GM18519 (cell line): ENCODE data around the gene ITPR1.

ENCODE experiments used
- ATAC-seq: cut with Tn5 transposase; IDR thresholded peaks from one replicate; pipeline ENCODE4 v1.9.1; 2021; ENCODE audit warnings: mild to moderate bottlenecking, moderate library complexity; ENCODE audit not compliant: unreplicated experiment, low FRiP score

Gene ITPR1

GRCh38 chr3:4834403-4834866 is 341.3 kb downstream of the ITPR1 start:
- ATAC-seq, result peak; percentile 29

DNA sequence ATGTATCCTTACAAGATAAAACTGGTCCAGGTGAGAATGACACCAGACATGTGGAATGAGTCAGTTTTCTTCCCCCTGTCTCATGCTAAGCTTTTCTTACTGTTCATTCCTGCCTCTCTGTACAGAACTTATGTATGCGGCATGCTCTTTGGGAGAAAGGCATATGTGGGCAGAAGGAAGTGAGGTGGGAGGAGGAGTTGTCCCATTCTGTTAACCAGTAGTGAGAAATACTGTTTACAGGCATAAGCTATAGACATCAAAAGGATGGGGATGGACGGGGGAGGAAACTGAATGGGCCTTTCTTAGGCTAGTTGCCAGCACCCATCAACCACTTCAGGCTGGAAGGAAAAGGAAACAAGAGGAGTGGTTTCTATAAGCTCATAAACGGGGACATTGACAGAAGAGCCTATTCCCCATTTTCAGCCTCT is 342.5 kb downstream of the ITPR1 start:
- ATAC-seq, result no peak

DNA sequence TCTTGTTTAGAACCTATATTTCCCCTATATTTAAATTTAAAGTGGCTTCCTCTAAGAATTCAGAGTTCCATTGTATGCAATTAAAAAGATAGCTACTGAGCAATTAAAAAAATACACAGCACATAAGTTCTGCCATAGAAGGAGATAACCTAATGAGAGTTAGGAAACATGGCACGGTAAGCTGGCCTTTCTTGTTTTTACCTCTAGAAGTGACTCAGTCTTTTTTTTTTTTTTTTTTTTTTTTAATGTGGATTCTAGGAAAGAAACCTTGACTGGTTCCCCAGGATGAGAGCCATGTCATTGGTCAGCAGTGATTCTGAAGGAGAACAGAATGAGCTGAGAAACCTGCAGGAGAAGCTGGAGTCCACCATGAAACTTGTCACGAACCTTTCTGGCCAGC is 343.4 kb downstream of the ITPR1 start:
- ATAC-seq, result no peak

DNA sequence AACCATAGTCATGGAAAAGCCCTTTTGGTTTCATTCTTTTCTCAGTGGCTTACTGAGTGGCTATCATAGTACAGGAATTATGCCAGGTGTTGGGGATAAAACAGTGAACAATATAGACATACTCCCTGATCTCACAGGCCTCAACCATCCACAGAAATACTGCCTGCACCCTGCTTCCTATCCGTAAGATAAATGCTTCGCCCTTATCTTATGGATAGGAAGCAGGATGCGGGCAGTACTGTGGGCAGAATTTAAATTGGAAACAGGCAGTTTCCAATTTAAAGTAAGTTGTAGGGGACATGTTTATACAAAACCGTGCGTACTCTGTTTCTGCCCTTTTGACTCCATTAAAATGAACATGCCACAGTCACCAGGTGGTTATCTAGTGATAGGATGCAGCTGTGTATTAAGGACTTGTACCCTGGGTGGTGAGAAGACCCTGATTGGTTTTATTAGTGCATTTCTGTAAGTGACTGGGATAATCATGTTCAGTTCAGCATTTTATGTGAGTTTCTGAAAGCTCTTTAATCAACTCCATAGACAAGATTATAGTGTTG is 344.3 kb downstream of the ITPR1 start:
- no peak for ATAC-seq

- peak; percentile 75 for ATAC-seq
These were observed 345.5 kb downstream of the ITPR1 start for GRCh38 chr3:4838621-4839022.

GRCh38 chr3:4839278-4839677 is 346.1 kb downstream of the ITPR1 start:
- ATAC-seq, result no peak

- no peak for ATAC-seq
These were observed 348.1 kb downstream of the ITPR1 start for GRCh38 chr3:4841225-4841624.

DNA sequence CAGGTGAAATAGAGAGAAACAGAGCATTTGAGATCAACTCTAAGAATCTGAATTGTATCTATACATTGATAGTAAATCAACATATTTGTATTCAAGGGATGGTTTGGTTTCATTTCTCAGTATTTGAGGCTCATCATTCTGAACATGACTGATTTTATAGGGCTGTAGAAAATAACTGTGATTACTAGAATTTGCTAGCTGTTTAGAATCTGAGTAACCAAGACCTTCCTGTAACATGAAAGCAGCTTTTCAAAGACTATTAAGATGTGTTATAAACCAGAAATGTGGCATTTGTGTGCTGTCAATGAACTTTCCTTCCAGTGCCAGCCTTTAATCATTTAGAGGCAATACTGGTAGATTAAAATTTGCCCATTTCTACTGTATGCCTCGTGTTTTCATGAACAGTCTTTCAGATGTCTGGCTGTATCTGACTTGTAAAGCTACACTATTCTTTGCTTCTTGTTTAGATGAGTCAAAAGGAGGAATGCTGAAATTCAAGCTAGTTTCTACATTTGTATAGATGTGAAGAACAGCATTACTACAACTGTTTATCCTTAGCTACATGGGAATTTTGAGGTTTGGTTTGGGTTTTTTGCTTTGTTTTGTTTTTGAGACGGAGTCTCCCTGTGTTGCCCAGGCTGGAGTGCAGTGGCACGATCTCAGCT is 348.8 kb downstream of the ITPR1 start:
- no peak for ATAC-seq

GRCh38 chr3:4843619-4844018 is 350.5 kb downstream of the ITPR1 start:
- ATAC-seq, result no peak

DNA sequence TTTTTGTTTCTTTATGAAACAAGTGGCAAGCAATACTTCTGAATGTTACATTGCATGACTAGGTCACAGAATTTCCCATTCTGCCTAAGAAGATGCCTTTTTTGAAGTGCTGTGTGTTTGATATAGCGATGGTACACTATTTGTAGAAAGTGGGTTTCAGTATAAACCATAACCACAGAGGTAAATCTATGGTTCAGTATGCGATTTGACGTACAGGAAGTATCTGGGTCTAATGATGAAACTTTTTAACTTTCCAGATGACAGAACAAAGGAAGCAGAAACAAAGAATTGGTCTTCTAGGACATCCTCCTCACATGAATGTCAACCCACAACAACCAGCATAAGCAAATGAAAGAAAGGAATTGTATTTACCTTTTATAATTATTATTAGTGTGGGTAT is 352.7 kb downstream of the ITPR1 start:
- ATAC-seq, result peak; percentile 84

- no peak for ATAC-seq
These were observed 353.4 kb downstream of the ITPR1 start for GRCh38 chr3:4846543-4846942.

GRCh38 chr3:4848176-4848825 is 355.2 kb downstream of the ITPR1 start:
- ATAC-seq, result no peak

DNA sequence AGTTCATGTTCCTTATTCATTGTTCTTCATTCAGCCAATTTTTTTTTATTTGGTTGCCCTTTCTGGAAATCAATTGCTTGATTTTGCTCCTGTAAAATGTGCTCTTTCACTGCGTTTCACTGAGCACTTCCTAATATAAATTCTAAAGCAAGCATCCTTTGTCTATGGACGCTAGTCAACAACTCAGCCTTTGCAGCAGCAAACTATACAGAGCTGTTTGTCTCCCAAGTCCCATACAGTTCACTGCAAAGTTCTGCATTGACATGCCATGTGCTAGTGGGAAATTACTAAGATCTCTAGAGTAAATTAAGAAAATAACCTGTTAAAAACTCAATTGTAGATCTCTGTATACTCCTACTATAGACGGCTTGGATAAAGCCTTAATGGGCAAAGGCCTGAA is 356.0 kb downstream of the ITPR1 start:
- ATAC-seq, result no peak

- ATAC-seq, result no peak
These were observed 356.6 kb downstream of the ITPR1 start for GRCh38 chr3:4849739-4850138.

- no peak for ATAC-seq
These were observed 357.2 kb downstream of the ITPR1 start for GRCh38 chr3:4850211-4850927.

- peak; percentile 39 for ATAC-seq
These were observed 357.7 kb downstream of the ITPR1 start for GRCh38 chr3:4850928-4851265.

GRCh38 chr3:4852780-4853748 is 359.9 kb downstream of the ITPR1 start:
- no peak for ATAC-seq

DNA sequence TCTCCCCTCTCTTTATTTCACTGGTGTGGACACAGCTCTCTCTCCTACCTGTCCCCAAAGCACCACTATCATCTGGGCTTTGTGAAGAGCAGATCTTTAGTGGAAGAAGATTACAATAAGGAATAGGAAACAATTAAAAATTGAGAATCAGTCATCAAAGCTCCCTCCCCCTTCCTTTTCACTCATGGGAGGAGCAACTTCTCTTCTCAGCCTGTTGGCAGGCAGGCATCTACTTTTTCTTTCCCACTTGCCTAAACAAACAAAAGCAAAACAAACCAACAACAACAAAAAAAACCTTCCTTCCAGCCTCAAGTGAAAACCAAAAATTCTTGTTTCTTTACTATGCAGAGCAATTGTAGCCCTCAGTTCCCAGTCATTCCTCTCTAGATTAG is 360.6 kb downstream of the ITPR1 start:
- ATAC-seq, result no peak

- ATAC-seq, result no peak
These were observed 362.5 kb downstream of the ITPR1 start for GRCh38 chr3:4855676-4856075.

GRCh38 chr3:4856136-4856535 is 363.0 kb downstream of the ITPR1 start:
- ATAC-seq, result no peak
